Duodenal mucosa (tissue), 2 donors: ENCODE measurements around the gene ZFAND3.

ENCODE experiments used
- H3K27ac ChIP-seq: one replicate; pipeline ENCODE4 v1.7.0; 2013; ENCODE audit warnings: low read depth, low read length
- H3K27me3 ChIP-seq, 2 donors: one replicate each; pipeline ENCODE4 v1.7.0; 2013; ENCODE audit warnings: low read length in 2 of 2, control low read depth in 1 of 2; ENCODE audit not compliant: insufficient read depth in 2 of 2, control insufficient read depth in 1 of 2
- H3K36me3 ChIP-seq, 2 donors: one replicate each; pipeline ENCODE4 v1.7.0; 2013; ENCODE audit warnings: low read length in 2 of 2, control low read depth in 1 of 2; ENCODE audit not compliant: insufficient read depth in 2 of 2, control insufficient read depth in 1 of 2
- H3K4me1 ChIP-seq, 2 donors: one replicate each; pipeline ENCODE4 v1.7.0; 2013; ENCODE audit warnings: low read length in 2 of 2, control low read depth in 1 of 2; ENCODE audit not compliant: insufficient read depth in 2 of 2, control insufficient read depth in 1 of 2
- H3K4me3 ChIP-seq, 2 donors: one replicate each; pipeline ENCODE4 v1.7.0; 2013; ENCODE audit warnings: low read length in 2 of 2, low read depth in 1 of 2
- H3K9ac ChIP-seq, 2 donors: one replicate each; pipeline ENCODE4 v1.7.0; 2013; ENCODE audit warnings: low read length in 2 of 2, low read depth in 1 of 2
- H3K9me3 ChIP-seq, 2 donors: one replicate each; pipeline ENCODE4 v1.7.0; 2013; ENCODE audit warnings: low read length in 2 of 2, control low read depth in 1 of 2; ENCODE audit not compliant: control insufficient read depth in 1 of 2

The ZFAND3 gene

DNA sequence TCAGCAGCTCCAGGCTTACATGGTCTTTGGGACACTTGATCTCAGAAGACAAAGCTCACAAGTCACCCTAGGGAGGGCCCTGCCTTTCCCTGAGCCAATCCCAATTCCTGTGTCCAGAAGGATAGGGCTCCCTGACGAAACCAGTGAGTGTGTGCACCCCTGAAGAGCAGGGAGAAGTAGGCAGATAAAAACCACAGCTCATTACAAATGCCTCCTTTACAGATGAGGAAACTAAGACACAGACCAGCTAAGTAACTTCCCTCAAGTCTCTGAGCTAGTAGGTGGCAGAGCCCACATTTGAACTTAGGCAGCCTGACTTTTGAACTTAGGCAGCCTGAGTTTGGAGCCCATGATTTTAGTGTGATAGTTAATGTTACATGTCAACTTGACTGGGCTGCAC, 6.7 kb upstream of the ZFAND3 start:
- H3K4me1 ChIP-seq = peaks cover under 1 to 2% of the 10 kb centered on the region in 2 donors
- no peak overlapping the region for H3K9ac ChIP-seq
- no peak overlapping the region for H3K4me3 ChIP-seq
- no peaks in the 10 kb centered on the region for H3K27me3 ChIP-seq
- H3K9me3 ChIP-seq = no peaks in the 10 kb centered on the region
- no peaks in the 10 kb centered on the region for H3K36me3 ChIP-seq
- no peak overlapping the region for H3K27ac ChIP-seq

DNA sequence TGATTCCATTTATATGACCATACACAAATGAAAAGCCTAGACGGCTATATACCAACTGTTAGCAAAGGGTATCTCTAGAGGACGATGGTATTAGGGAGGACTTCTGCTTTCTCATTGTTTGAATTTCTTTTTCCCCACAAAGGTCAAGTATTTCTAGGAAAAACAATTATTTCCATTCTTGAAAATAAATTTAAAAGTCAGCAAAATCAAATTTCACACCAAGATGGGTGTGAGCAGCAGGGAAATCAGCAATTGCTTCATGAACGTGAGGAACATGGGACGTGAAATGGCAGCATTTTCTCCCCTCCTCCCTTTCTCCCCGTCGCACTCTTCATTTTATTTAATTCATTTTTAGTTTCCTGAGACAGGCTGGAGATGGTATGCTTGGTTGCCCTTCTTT, 5.2 kb upstream of the ZFAND3 start:
- Histone ChIP-seq H3K9me3 (no peaks in the 10 kb centered on the region), H3K4me1 (peaks cover 7% of the 10 kb centered on the region in 2 donors), H3K27me3 (no peaks in the 10 kb centered on the region), H3K27ac (no peak overlapping the region), H3K36me3 (no peaks in the 10 kb centered on the region), H3K4me3 (no peak overlapping the region), H3K9ac (no peak overlapping the region)

DNA sequence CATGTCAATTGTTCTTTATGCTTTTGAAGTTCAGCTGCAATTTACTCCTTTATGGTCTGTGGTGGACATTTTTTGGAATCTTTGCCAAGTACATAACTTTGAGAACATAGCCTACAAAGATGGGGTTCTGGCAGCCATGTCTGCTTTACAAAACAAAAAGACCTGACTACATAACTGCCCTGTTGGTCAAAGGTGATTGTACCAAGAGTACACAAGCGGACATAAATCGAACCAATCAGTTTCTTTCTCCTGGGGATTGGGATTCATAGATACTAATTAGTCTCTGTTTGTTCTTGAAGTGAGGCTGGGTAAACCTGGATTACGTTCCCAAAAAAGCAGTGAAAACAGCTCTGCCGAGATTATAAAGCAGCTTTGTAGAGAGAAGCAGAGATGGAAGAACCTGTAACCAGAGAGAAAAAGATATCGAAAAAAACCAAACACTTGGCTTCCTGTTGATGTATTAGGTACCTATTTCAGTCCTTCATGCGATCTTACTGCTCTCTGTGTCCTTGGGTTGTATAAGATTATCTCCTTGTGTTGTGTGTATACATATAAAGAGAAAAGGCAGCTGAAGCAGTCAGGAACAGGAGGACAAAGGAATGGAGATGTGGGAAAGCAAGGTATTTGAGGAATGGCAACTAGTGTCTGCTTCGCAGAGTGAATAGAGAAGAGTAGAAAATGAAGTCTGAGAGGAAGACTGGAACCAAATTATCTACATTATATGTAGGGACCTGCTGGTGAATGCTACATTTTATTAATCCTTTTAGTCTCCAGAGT, 2.7 kb upstream of the ZFAND3 start:
- no peaks in the 10 kb centered on the region for H3K27me3 ChIP-seq
- no peaks in the 10 kb centered on the region for H3K36me3 ChIP-seq
- H3K9me3 ChIP-seq = no peaks in the 10 kb centered on the region
- peaks cover 18 to 20% of the 10 kb centered on the region in 2 donors for H3K4me1 ChIP-seq
- no peak overlapping the region for H3K9ac ChIP-seq
- H3K27ac ChIP-seq = no peak overlapping the region
- no peak overlapping the region for H3K4me3 ChIP-seq

- Histone ChIP-seq H3K9ac (peak overlapping the region; percentile 81 to 96), H3K36me3 (no peaks in the 10 kb centered on the region), H3K27me3 (no peaks in the 10 kb centered on the region), H3K4me1 (peaks cover 31 to 37% of the 10 kb centered on the region in 2 donors), H3K9me3 (no peaks in the 10 kb centered on the region), H3K27ac (peak overlapping the region; percentile 97), H3K4me3 (peak overlapping the region; percentile 85 to 89)
These were observed 871 bp upstream of the ZFAND3 start for GRCh38 chr6:37818536-37819176.

DNA sequence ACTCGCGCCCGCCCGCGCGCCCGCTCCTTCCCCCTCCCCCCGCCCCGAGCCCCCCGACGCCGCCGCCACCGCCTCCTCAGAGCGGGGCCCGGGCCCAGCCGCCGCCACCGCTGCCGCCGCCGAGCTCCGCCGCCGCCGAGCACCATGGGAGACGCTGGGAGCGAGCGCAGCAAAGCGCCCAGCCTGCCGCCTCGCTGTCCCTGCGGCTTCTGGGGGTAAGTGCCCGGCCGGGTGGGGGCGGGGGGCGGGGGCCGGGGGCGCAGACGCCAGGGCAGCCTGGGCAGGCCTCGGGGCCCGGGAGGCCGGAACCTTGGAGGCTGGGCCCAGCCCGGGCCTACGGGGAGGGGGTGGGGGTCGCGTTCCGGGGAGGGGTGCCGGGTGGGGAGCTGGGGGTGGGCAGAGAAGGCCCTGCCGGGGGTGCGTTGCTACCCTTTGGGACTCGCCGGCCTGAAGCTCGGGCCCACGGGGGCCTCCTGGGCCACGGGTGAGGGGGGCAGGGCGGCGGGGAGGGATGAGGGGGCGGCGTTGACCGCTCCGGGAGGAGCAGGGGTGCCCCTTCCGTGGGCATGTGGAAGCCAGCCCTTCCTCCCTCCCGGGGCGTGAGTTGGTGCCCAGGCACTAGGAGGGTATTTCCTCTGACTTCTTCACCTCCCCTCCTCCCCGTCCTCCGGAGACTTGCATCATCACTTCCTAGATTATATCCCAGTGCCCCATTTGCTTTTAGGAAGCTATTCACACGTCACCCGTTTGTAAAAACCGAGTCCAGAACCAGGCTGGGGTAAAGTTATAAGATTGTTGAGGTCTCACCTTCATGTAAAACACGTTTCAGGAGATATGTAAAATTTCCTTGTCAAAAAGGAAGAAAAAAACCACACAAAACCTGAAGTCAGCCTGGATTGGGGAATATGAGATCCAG, 533 bp downstream of the ZFAND3 start:
- Histone ChIP-seq H3K27me3 (no peaks in the 10 kb centered on the region), H3K4me3 (peak overlapping the region; percentile 72 to 85), H3K4me1 (peaks cover 31 to 45% of the 10 kb centered on the region in 2 donors), H3K9me3 (no peaks in the 10 kb centered on the region), H3K27ac (peak overlapping the region; percentile 74), H3K9ac (peak overlapping the region; percentile 56 to 78), H3K36me3 (no peaks in the 10 kb centered on the region)

- Histone ChIP-seq H3K9me3 (no peaks in the 10 kb centered on the region), H3K9ac (peak overlapping the region; percentile 56 to 78), H3K36me3 (no peaks in the 10 kb centered on the region), H3K27me3 (no peaks in the 10 kb centered on the region), H3K4me1 (peaks cover 31 to 51% of the 10 kb centered on the region in 2 donors), H3K27ac (peak overlapping the region; percentile 74), H3K4me3 (peak overlapping the region; percentile 70 to 72)
These were observed 1.2 kb downstream of the ZFAND3 start for GRCh38 chr6:37820718-37821079.

DNA sequence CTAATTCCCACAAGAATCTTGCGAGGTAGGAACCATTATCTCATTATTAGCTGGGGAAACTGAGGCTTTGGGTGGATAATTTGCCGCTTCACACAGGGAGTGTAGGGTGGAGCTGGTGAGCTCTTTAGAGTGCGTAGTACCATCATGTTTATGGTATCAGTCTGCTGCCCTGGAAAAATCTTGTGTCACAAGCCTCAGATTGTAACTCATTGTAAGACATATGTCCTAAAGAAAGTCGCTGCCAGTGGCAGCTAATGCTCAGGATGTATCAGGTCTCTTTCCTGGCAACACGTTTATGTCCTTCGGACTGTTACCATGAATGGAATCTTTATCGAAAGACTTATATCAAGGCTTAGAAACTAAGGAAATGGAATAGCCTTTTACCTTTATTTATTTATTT, 1.9 kb downstream of the ZFAND3 start:
- H3K27ac ChIP-seq = no peak overlapping the region
- H3K9ac ChIP-seq = peak overlapping the region; percentile 56 to 78
- peaks cover 39 to 58% of the 10 kb centered on the region in 2 donors for H3K4me1 ChIP-seq
- H3K36me3 ChIP-seq = no peaks in the 10 kb centered on the region
- H3K27me3 ChIP-seq = no peaks in the 10 kb centered on the region
- H3K4me3 ChIP-seq = peak overlapping the region; percentile 70 to 72
- H3K9me3 ChIP-seq = no peaks in the 10 kb centered on the region

DNA sequence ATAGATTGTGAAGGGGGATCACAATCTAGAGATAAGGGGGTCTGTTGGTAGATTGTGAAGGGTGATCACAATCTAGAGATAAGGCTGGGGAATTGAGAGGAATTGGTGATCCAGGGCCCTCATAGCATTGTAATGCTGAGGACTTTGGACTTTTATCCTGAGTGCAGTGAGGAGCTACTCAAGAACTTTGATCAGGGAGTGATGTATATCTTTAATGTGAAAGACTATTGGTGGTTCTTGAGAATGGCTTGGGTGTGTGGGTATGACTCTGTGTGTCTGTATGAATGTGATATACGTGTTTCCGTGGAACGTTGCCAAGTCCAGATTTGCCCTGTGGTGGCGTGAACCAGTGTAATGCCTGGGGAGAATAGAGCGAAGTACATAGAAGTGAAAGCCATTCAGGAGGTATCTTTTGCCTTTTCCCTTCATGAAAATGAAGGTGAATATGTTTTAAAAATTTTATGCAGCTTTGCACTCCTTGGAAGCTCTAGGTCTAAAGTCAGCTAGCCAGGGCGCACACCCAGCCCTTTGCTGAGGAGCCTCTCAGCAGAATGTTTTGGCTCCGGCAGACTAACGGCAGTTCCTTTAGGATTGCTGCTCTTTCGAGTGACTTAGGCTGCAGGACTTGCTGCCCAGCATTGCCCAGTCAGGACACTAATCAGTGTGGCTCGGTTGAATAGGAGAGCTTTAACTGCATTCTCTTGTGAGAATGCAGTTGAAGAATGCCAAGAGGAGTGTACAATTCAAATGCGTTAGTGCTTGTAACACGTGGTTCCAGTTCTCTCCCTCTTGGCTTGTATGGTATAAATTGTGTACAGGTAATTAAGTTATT, 3.5 kb downstream of the ZFAND3 start:
- H3K4me3 ChIP-seq = peak overlapping the region; percentile 70 to 72
- H3K4me1 ChIP-seq = peaks cover 46 to 69% of the 10 kb centered on the region in 2 donors
- H3K9me3 ChIP-seq = no peaks in the 10 kb centered on the region
- H3K9ac ChIP-seq = peak overlapping the region; percentile 12 to 78
- no peaks in the 10 kb centered on the region for H3K27me3 ChIP-seq
- no peaks in the 10 kb centered on the region for H3K36me3 ChIP-seq
- H3K27ac ChIP-seq = peak overlapping the region; percentile 82

DNA sequence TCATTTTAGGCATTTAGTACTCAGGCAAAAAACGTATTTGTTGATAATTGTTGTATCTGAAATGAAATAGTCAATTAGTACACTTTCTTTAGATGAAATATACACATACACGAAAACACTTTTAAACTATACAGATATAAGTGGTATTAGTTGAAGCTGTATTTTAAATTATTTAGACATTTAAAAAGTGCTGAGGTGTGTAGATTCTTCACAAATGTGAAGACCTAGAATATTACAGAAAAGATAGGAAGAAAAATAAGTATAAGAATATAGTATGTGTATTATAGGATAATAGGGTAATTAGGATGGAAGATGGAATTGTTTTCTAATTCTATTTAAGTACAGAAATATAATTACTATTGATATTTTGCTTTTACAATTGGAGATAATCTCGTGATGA, 4.6 kb downstream of the ZFAND3 start:
- Histone ChIP-seq H3K4me1 (peaks cover 44 to 70% of the 10 kb centered on the region in 2 donors), H3K27ac (no peak overlapping the region)

More for the DNA sequence above, 4.6 kb downstream of the ZFAND3 start:
- no peaks in the 10 kb centered on the region for H3K27me3 ChIP-seq
- no peaks in the 10 kb centered on the region for H3K9me3 ChIP-seq
- no peak overlapping the region for H3K9ac ChIP-seq
- peak overlapping the region in 1 of 2 donors; percentile 6 for H3K4me3 ChIP-seq
- H3K36me3 ChIP-seq = no peaks in the 10 kb centered on the region
